ENCODE measurements around the gene C1orf174. TPM values are rescaled to one million over a fixed set of nuclear protein-coding genes. Genes with fewer than 3 reads are reported as not detected.

The C1orf174 gene
- total RNA-seq, 4 donors from 2014 or later, result 20.1 to 37.1 (median 31.4) TPM

DNA sequence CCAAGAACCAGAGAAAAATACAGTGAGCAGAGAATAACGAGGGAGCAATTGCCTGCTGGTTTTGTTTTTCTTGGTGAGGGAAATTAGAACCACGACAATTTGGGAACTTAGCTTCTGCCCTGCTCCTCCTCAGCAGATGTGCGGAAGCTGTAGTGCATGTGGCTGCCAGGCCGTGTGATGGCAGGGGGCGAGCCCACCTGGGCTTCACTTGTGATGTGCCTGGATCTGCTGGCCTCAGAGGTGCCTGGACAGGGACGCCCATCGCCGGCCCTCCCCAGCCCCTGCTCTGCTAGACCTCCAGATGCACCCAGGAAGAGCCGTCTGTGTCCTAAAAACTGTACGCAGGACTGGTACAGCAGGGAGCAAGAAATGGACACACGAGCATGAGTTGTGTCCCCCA is 28.5 kb upstream of the C1orf174 start:
- DNase-seq, result no peak
- Histone ChIP-seq H3K4me3 (no peak overlapping the region), H3K27me3 (no peaks in the 10 kb centered on the region), H3K9me3 (no peaks in the 10 kb centered on the region), H3K36me3 (no peaks in the 10 kb centered on the region), H3K27ac (no peak overlapping the region), H3K4me1 (no peaks in the 10 kb centered on the region)
- no peak for TF ChIP-seq POLR2A (IDR thresholded peaks at IDR 0.05)
- TF ChIP-seq, protein P1, sequence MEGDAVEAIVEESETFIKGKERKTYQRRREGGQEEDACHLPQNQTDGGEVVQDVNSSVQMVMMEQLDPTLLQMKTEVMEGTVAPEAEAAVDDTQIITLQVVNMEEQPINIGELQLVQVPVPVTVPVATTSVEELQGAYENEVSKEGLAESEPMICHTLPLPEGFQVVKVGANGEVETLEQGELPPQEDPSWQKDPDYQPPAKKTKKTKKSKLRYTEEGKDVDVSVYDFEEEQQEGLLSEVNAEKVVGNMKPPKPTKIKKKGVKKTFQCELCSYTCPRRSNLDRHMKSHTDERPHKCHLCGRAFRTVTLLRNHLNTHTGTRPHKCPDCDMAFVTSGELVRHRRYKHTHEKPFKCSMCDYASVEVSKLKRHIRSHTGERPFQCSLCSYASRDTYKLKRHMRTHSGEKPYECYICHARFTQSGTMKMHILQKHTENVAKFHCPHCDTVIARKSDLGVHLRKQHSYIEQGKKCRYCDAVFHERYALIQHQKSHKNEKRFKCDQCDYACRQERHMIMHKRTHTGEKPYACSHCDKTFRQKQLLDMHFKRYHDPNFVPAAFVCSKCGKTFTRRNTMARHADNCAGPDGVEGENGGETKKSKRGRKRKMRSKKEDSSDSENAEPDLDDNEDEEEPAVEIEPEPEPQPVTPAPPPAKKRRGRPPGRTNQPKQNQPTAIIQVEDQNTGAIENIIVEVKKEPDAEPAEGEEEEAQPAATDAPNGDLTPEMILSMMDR (IDR thresholded peaks at IDR 0.05), result no peak

DNA sequence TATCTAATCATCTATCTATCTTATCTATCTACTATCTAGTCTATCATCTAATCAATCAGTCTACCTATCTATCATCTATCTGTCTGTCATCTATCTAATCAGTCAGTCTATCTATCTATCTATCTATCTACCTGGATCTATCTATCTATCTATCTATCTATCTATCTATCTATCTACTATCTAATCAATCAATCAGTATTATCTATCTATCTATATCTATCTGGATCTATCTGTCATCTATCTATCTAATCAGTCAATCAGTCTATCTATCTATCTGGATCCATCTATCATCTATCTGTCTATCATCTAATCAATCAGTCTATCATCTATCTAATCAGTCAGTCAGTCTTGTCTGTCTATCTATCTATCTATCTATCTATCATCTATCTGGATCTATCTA is 26.9 kb upstream of the C1orf174 start:
- TF ChIP-seq, protein P1 (IDR thresholded peaks at IDR 0.05), result no peak
- no peak for TF ChIP-seq POLR2A (IDR thresholded peaks at IDR 0.05)
- Histone ChIP-seq H3K9me3 (no peaks in the 10 kb centered on the region), H3K36me3 (no peaks in the 10 kb centered on the region), H3K27me3 (no peaks in the 10 kb centered on the region), H3K27ac (no peak overlapping the region), H3K4me3 (no peak overlapping the region), H3K4me1 (no peaks in the 10 kb centered on the region)
- DNase-seq, result no peak

DNA sequence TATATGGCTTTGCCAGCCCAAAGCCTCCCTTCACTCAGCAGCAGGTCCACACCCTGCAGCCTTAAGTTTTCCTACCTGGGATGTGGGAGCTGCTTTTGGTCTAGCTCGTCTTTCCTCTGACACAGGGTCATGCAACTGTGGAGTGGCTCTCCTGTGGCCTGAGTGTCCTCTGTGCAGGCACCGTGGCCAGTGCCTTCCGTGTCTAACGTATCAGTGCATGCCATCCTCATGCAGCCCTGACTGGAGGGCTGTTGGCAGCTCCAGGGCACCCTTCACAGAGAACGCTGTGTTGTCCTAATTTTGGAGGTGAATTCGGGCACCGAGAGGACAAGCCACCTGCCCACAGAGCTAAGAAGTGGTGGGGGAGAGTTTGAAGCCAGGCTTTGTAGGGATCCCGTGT is 25.7 kb upstream of the C1orf174 start:
- TF ChIP-seq POLR2A (IDR thresholded peaks at IDR 0.05), result no peak
- TF ChIP-seq, protein P1 (IDR thresholded peaks at IDR 0.05), result no peak
- no peaks in the 10 kb centered on the region for H3K36me3 ChIP-seq
- H3K9me3 ChIP-seq, result no peaks in the 10 kb centered on the region
- no peak overlapping the region for H3K4me3 ChIP-seq
- DNase-seq, result peak in 1 of 3 donors; percentile 13
- no peaks in the 10 kb centered on the region for H3K4me1 ChIP-seq
- H3K27ac ChIP-seq, result no peak overlapping the region
- H3K27me3 ChIP-seq, result no peaks in the 10 kb centered on the region

DNA sequence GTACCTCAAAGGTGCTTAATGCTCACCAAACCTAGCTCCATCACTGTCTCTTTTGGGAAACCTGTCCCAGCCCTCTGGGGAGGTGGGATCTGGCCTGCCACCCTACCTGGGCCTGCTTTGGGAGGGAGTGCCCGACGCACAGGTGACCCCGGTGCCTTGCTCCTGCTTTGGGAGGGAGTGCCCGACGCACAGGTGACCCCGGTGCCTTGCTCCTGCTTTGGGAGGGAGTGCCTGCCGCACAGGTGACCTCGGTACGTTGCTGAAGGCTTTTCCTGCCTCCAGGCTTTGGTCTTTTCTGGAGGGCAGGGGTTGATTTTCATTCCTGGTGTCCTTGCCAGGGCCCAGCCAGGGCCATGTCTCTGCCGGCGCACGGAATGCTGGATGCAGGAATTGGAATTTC is 25.2 kb upstream of the C1orf174 start:
- H3K9me3 ChIP-seq, result no peaks in the 10 kb centered on the region
- no peak overlapping the region for H3K4me3 ChIP-seq
- H3K4me1 ChIP-seq, result no peaks in the 10 kb centered on the region
- DNase-seq, result no peak
- no peak overlapping the region for H3K27ac ChIP-seq
- H3K36me3 ChIP-seq, result no peaks in the 10 kb centered on the region
- TF ChIP-seq, protein P1 (IDR thresholded peaks at IDR 0.05), result no peak
- H3K27me3 ChIP-seq, result no peaks in the 10 kb centered on the region

DNA sequence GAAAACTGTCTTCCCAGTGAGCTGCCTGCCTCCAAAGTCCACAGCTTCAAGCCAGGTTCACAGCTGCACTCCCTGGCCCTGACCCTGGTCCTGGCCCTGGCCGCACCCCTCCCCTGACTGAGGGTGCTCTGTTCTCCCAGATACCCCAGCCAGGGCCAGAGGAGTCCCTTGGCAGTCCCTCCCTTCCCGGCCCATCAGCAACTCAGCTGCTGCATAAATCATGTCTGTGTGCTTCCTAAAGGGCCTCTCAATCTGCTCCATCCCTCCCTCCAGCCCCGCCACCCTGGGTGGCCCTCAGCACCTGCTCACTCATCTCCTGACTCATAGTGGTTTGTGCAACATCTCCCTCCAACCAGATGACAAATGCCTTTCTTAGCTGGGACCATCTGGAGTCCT is 24.8 kb upstream of the C1orf174 start:
- Histone ChIP-seq H3K4me1 (no peaks in the 10 kb centered on the region), H3K27me3 (no peaks in the 10 kb centered on the region), H3K4me3 (no peak overlapping the region), H3K9me3 (no peaks in the 10 kb centered on the region), H3K36me3 (no peaks in the 10 kb centered on the region), H3K27ac (no peak overlapping the region)
- DNase-seq, result no peak
- TF ChIP-seq, protein P1 (IDR thresholded peaks at IDR 0.05), result no peak
- no peak for TF ChIP-seq POLR2A (IDR thresholded peaks at IDR 0.05)

DNA sequence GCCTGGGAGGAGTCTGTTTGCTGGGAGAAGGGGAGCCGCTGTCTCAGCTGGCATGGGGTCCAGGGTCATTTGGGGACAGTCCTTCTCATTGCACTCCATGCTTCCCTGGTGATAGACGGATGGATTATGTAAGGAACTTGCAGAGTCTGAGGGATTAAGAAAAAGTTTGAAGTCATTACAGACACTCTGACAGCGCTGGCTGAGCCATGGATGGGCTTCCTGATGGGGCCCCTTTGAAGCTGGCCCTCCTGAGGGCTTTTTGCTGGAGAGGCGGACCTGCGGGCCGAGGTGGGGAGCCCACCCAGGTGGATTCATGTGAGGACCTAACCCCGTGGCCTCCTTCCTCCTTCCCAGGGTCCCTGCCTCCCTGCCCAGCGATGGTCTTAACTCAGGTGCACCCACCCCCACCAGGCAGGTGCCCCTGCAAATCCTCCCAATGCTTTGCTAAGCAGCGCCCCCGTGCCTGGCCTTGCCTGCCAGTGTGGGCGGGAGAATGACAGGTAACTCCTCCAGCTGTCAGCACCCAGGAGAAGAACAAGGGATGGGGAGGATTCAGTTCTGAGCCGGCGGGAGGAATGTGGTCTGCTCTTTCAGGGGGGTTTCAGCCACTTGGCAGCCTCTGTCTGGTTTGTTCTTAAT is 24.2 kb upstream of the C1orf174 start:
- Histone ChIP-seq H3K9me3 (no peaks in the 10 kb centered on the region), H3K36me3 (no peaks in the 10 kb centered on the region), H3K4me3 (no peak overlapping the region), H3K27me3 (no peaks in the 10 kb centered on the region), H3K4me1 (no peaks in the 10 kb centered on the region), H3K27ac (no peak overlapping the region)
- DNase-seq, result no peak
- TF ChIP-seq, protein P1 (IDR thresholded peaks at IDR 0.05), result no peak
- no peak for TF ChIP-seq POLR2A (IDR thresholded peaks at IDR 0.05)
